WTC11 (cell line): ENCODE results near the gene MCMBP. TPM values are rescaled to one million over a fixed set of nuclear protein-coding genes. Genes with fewer than 3 reads are reported as not detected.

Experiments
- ATAC-seq: fragments of 200-7000 bp; cut with Tn5 transposase; 2 replicates; pipeline ENCODE4 v1.10.0; 2021; ENCODE audit warnings: mild to moderate bottlenecking, moderate library complexity
- CTCF ChIA-PET: fragments of 300-600 bp; sonication (Branson Sonifier 250); formaldehyde crosslinking; loops from one replicate; lab custom pipeline; 2021; ENCODE audit warnings: antibody characterized with exemption; lab: Charles Lee
- POLR2A ChIA-PET: fragments of 350-600 bp; sonication (Branson Sonifier 250); formaldehyde crosslinking; loops from one replicate; lab custom pipeline; 2021; ENCODE audit warnings: antibody characterized with exemption; lab: Charles Lee
- DNase-seq: peaks from one replicate; pipeline ENCODE4 v3.0.0; 2021; ENCODE audit warnings: low spot score
- H3K27ac Mint-ChIP-seq: 2 replicates; pipeline ENCODE4 v1.8.0; 2021; ENCODE audit warnings: mixed read lengths
- H3K27me3 Mint-ChIP-seq: 2 replicates; pipeline ENCODE4 v1.8.0; 2021; ENCODE audit warnings: low read depth, mild to moderate bottlenecking, moderate library complexity, mixed read lengths
- H3K36me3 Mint-ChIP-seq: 2 replicates; pipeline ENCODE4 v1.8.0; 2021; ENCODE audit warnings: mixed read lengths
- H3K4me1 Mint-ChIP-seq: 2 replicates; pipeline ENCODE4 v1.8.0; 2022; ENCODE audit warnings: mixed read lengths
- H3K4me3 Mint-ChIP-seq: 2 replicates; pipeline ENCODE4 v1.8.0; 2021; ENCODE audit warnings: mild to moderate bottlenecking, moderate library complexity, mixed read lengths
- H3K9me3 Mint-ChIP-seq: 2 replicates; pipeline ENCODE4 v1.8.0; 2021; ENCODE audit warnings: mixed read lengths
- CREM ChIP-seq: sonication (generic); formaldehyde crosslinking; IDR thresholded peaks from 2 replicates; pipeline ENCODE4 v1.8.1; 2022; ENCODE audit warnings: mild to moderate bottlenecking, missing genetic modification reagents, moderate library complexity
- E2F1 ChIP-seq: sonication (generic); formaldehyde crosslinking; IDR thresholded peaks from 2 replicates; pipeline ENCODE4 v1.8.0; 2022; ENCODE audit warnings: mild to moderate bottlenecking, missing genetic modification reagents
- E2F5 ChIP-seq: sonication (generic); formaldehyde crosslinking; IDR thresholded peaks from 2 replicates; pipeline ENCODE4 v1.8.1; 2022; ENCODE audit warnings: mild to moderate bottlenecking, moderate library complexity, missing genetic modification reagents
- FOXP1 ChIP-seq: sonication (generic); formaldehyde crosslinking; IDR thresholded peaks from 2 replicates; pipeline ENCODE4 v1.8.0; 2022; ENCODE audit warnings: missing genetic modification reagents, mild to moderate bottlenecking, moderate library complexity, borderline replicate concordance
- GTF2I ChIP-seq: fragments of 250-450 bp; sonication (Bioruptor Pico); conservative IDR thresholded peaks from 2 replicates; pipeline ENCODE4 v1.4.0; 2021; ENCODE audit warnings: mild to moderate bottlenecking
- MYBL2 ChIP-seq: sonication (generic); formaldehyde crosslinking; IDR thresholded peaks from 2 replicates; pipeline ENCODE4 v1.8.1; 2023; ENCODE audit warnings: mild to moderate bottlenecking, moderate library complexity, missing genetic modification reagents
- NR2C2 ChIP-seq: sonication (generic); formaldehyde crosslinking; IDR thresholded peaks from 2 replicates; pipeline ENCODE4 v1.8.0; 2022; ENCODE audit warnings: mild to moderate bottlenecking, missing genetic modification reagents
- TEAD1 ChIP-seq: sonication (generic); formaldehyde crosslinking; IDR thresholded peaks from 2 replicates; pipeline ENCODE4 v1.8.0; 2022; ENCODE audit warnings: mild to moderate bottlenecking, missing genetic modification reagents
- ZNF121 ChIP-seq: sonication (generic); formaldehyde crosslinking; IDR thresholded peaks from 2 replicates; pipeline ENCODE4 v1.8.0; 2023; ENCODE audit warnings: missing genetic modification reagents
- ZNF281 ChIP-seq: sonication (generic); formaldehyde crosslinking; IDR thresholded peaks from 2 replicates; pipeline ENCODE4 v1.8.0; 2023; ENCODE audit warnings: mild to moderate bottlenecking, missing genetic modification reagents
- ZNF425 ChIP-seq: fragments of 250-450 bp; sonication (Bioruptor Pico); conservative IDR thresholded peaks from 2 replicates; pipeline ENCODE4 v1.9.0; 2021; ENCODE audit warnings: mild to moderate bottlenecking
- total RNA-seq: library from RNA; stranded (reverse); gene quantifications from 3 replicates; pipeline ENCODE4 v1.2.3, GENCODE V29; 2021
- TF ChIP-seq, protein P1 (sequence below): fragments of 250-450 bp; sonication (Bioruptor Pico); IDR thresholded peaks from 2 replicates; pipeline ENCODE4 v1.9.0; 2021; ENCODE audit warnings: mild to moderate bottlenecking, borderline replicate concordance
- TF ChIP-seq, protein P2 (sequence below): sonication (generic); formaldehyde crosslinking; IDR thresholded peaks from 2 replicates; pipeline ENCODE4 v1.8.1; 2023; ENCODE audit warnings: mild to moderate bottlenecking, missing genetic modification reagents

MCMBP gene
- total RNA-seq, 1 experiment from 2014 or later: 64.7 TPM

GRCh38 chr10:119917777-119918176 lies 45.1 kb upstream of the MCMBP start:
- ChIA-PET POLR2A (no interaction called here), CTCF (no interaction called here)
- no peak overlapping the region for H3K4me3 Mint-ChIP-seq
- peaks cover 64% of the 10 kb centered on the region for H3K36me3 Mint-ChIP-seq
- H3K4me1 Mint-ChIP-seq: no peaks in the 10 kb centered on the region
- no peak overlapping the region for H3K27ac Mint-ChIP-seq
- DNase-seq (no peak), ATAC-seq (no peak)
- H3K27me3 Mint-ChIP-seq: no peaks in the 10 kb centered on the region
- TF ChIP-seq GTF2I (CRISPR knock-in tag): no peak
- no peak for TF ChIP-seq MYBL2 (CRISPR knock-in tag)
- TF ChIP-seq ZNF281 (CRISPR knock-in tag): no peak
- no peak for TF ChIP-seq CREM (CRISPR knock-in tag)
- TF ChIP-seq, protein P1, sequence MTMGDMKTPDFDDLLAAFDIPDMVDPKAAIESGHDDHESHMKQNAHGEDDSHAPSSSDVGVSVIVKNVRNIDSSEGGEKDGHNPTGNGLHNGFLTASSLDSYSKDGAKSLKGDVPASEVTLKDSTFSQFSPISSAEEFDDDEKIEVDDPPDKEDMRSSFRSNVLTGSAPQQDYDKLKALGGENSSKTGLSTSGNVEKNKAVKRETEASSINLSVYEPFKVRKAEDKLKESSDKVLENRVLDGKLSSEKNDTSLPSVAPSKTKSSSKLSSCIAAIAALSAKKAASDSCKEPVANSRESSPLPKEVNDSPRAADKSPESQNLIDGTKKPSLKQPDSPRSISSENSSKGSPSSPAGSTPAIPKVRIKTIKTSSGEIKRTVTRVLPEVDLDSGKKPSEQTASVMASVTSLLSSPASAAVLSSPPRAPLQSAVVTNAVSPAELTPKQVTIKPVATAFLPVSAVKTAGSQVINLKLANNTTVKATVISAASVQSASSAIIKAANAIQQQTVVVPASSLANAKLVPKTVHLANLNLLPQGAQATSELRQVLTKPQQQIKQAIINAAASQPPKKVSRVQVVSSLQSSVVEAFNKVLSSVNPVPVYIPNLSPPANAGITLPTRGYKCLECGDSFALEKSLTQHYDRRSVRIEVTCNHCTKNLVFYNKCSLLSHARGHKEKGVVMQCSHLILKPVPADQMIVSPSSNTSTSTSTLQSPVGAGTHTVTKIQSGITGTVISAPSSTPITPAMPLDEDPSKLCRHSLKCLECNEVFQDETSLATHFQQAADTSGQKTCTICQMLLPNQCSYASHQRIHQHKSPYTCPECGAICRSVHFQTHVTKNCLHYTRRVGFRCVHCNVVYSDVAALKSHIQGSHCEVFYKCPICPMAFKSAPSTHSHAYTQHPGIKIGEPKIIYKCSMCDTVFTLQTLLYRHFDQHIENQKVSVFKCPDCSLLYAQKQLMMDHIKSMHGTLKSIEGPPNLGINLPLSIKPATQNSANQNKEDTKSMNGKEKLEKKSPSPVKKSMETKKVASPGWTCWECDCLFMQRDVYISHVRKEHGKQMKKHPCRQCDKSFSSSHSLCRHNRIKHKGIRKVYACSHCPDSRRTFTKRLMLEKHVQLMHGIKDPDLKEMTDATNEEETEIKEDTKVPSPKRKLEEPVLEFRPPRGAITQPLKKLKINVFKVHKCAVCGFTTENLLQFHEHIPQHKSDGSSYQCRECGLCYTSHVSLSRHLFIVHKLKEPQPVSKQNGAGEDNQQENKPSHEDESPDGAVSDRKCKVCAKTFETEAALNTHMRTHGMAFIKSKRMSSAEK (CRISPR knock-in tag): no peak
- TF ChIP-seq FOXP1 (CRISPR knock-in tag): no peak
- TF ChIP-seq ZNF425: no peak
- TF ChIP-seq ZNF121 (CRISPR knock-in tag): no peak
- TF ChIP-seq TEAD1 (CRISPR knock-in tag): no peak
- TF ChIP-seq E2F1 (CRISPR knock-in tag): no peak
- no peak for TF ChIP-seq E2F5 (CRISPR knock-in tag)
- TF ChIP-seq NR2C2 (CRISPR knock-in tag): no peak
- TF ChIP-seq, protein P2, sequence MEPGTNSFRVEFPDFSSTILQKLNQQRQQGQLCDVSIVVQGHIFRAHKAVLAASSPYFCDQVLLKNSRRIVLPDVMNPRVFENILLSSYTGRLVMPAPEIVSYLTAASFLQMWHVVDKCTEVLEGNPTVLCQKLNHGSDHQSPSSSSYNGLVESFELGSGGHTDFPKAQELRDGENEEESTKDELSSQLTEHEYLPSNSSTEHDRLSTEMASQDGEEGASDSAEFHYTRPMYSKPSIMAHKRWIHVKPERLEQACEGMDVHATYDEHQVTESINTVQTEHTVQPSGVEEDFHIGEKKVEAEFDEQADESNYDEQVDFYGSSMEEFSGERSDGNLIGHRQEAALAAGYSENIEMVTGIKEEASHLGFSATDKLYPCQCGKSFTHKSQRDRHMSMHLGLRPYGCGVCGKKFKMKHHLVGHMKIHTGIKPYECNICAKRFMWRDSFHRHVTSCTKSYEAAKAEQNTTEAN (CRISPR knock-in tag): no peak
- H3K9me3 Mint-ChIP-seq: no peaks in the 10 kb centered on the region
